Measurements from ENCODE around the gene PDIA6.

The PDIA6 gene

DNA sequence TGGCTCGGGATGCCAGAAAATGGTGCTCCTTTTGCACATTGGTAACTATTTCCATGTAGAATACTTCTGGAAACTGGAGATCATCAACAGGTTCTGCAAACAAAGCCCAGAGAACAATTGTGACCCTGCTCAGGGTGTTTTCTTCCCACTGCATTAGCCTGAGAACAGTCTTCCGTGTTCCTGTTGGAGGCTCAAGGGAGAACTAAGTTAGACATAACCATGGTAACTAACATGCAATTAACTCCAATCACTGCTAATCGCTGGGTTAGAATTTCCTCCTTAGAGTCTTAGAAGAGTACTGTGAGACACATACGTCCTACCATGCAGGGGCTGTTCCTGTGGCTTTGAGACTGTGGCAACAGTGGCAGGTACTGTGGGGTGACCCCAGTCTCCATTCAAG lies 36.0 kb upstream of the PDIA6 start:
- TF ChIP-seq, protein P1, sequence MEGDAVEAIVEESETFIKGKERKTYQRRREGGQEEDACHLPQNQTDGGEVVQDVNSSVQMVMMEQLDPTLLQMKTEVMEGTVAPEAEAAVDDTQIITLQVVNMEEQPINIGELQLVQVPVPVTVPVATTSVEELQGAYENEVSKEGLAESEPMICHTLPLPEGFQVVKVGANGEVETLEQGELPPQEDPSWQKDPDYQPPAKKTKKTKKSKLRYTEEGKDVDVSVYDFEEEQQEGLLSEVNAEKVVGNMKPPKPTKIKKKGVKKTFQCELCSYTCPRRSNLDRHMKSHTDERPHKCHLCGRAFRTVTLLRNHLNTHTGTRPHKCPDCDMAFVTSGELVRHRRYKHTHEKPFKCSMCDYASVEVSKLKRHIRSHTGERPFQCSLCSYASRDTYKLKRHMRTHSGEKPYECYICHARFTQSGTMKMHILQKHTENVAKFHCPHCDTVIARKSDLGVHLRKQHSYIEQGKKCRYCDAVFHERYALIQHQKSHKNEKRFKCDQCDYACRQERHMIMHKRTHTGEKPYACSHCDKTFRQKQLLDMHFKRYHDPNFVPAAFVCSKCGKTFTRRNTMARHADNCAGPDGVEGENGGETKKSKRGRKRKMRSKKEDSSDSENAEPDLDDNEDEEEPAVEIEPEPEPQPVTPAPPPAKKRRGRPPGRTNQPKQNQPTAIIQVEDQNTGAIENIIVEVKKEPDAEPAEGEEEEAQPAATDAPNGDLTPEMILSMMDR (IDR thresholded peaks at IDR 0.05; ENCODE audit: borderline replicate concordance, insufficient read depth, low read depth, low read length): no peak
- no peak overlapping the region for H3K4me3 ChIP-seq (ENCODE audit: low read depth, low read length)

DNA sequence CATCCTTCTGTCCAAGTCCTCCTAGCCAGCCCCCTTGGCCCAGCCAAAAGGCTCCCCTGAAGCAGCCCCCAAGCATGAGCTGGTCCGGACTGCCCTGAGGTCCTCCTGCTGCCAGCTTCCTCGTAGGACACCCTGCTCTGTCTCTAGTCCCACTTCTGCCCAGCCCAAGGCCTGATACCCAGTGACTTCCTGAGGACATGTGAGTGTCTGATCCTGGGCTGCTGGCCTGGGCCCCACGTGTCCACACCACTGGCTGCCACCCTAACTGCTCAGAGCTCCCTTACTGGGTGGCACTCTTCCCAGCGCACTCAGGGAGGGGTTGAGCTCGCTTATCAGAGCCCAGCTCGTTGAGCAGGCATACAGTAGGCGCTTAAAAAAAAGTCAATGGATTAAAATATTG lies 34.4 kb upstream of the PDIA6 start:
- no peak overlapping the region for H3K4me3 ChIP-seq (ENCODE audit: low read depth, low read length)
- TF ChIP-seq, protein P1 (IDR thresholded peaks at IDR 0.05; ENCODE audit: borderline replicate concordance, insufficient read depth, low read depth, low read length): no peak

DNA sequence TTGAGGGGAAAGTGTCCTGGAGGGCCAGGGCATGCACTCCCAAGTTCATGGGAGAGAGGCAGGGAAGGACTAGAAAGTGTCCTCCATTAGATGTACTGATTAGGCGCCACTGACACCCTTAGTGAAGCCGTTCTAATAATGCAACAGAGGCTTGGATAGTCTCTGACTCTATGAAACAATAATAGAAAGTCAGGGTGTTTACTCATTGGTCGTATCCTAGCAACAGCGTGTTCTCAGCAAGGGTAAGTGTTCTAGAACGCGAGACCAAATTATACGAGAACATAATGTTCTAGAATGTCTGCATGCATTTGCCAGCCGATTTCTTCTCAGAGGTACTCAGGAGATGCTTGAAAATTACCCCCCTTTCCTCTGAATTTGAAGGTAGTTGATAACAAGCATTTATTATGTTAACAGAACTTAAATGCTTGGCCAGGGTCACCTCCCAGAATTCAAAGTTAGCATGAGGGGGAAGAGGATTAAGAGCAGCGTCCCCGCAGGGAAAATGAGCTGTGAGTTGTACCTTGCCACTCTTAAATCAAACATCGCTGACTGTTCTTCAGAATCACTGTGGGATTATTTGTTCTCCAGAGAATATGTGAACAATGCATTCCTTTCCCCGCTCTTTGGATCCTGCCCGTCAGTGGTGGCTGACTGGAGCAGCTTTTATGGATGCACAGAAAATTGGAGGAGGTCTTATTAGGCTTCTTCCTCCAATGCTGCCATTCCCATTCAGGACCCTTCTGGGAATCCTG lies 33.7 kb upstream of the PDIA6 start:
- no peak overlapping the region for H3K4me3 ChIP-seq (ENCODE audit: low read depth, low read length)
- TF ChIP-seq, protein P1 (IDR thresholded peaks at IDR 0.05; ENCODE audit: borderline replicate concordance, insufficient read depth, low read depth, low read length): no peak

DNA sequence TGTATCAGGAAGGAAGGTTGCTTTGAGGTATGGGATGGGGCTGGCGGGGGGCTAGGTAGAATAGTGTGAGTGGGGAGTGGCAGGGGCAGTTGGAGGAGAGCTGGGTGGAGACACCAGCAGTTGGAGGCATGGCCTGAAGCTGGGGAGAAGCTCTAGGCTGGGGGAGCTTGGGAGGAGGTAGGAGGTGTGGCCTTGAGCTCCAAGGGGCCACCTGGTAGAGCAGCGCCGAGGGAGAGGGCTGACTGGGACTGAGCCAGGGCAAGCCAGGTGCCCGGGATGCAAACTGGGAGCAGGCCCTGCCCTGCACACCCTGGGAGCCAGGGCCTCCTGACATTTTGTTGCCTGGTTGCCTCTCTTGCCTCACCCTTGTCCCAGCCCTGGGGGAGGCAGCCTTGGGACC lies 33.1 kb upstream of the PDIA6 start:
- H3K4me3 ChIP-seq (ENCODE audit: low read depth, low read length): no peak overlapping the region
- TF ChIP-seq, protein P1 (IDR thresholded peaks at IDR 0.05; ENCODE audit: borderline replicate concordance, insufficient read depth, low read depth, low read length): no peak

DNA sequence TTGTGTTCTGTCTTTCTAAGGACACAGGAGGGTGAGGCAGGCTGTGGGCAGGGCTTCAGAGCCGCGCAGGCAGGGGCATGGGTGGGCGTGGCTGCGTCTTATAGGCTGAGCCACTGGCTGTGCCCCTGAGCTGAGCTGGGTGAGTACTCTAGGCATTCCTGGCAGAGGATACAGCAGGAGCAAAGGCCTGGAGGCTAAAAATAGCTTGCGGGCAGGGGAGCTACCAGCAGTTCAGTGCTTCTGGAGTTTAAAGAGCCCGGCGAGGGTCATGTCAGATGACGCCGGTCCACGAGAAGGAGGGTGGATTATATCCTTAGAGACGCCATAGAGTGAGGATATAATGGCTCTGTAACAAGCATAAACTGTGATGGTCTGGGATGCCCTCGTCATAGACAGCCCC lies 31.5 kb upstream of the PDIA6 start:
- TF ChIP-seq, protein P1 (IDR thresholded peaks at IDR 0.05; ENCODE audit: borderline replicate concordance, insufficient read depth, low read depth, low read length): no peak
- H3K4me3 ChIP-seq (ENCODE audit: low read depth, low read length): no peak overlapping the region

DNA sequence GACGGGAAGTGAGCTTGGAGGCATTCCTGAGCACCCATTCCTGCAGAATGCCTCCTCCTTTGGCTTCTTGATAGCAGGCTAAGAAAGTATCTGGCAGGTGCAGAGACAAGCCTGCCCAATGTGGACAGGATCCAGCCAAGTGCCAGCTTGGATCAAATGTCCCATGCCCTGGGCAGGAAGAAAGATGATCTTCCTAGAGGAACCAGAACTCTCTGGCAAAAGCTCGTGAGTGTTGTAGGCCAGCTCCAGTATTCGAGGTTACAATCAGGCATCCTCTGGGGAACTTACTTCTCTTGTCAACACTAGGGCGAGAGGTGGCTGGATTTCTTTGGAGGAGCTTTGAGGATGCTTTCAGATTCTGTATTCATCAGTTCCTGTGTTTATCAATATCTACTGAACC lies 29.9 kb upstream of the PDIA6 start:
- TF ChIP-seq, protein P1 (IDR thresholded peaks at IDR 0.05; ENCODE audit: borderline replicate concordance, insufficient read depth, low read depth, low read length): no peak
- H3K4me3 ChIP-seq (ENCODE audit: low read depth, low read length): no peak overlapping the region

DNA sequence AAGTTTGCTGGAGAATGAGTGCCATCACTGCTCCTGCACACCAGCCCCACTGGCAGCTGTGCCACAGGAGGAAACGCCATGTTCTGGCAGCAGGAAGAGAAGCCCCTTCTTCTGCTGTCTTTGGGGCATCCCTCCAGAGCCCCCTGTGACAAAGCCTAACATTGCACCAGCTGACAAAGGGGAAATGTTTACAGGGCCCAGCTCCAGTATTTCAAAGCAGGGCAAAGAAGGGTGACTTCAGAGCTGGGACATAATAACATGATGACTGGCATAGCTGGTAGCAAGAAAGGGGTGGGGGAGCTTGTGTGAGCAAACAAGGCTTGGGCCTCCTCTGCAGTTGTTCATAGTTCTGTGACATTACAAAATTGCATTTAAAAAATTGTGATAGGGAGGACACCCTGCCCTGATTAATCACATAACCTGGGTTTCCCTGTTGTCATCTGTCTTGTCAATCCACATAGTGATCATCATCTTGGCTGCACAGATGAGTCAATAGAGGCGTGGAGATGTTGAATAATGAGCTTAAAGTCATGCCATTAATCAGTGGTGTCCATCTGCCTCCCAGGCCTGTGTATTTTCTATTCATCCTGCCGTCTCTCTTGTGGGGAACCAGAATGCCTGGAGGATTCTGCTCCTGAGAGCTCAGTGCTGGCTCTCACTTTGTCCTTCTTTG lies 29.1 kb upstream of the PDIA6 start:
- H3K4me3 ChIP-seq (ENCODE audit: low read depth, low read length): no peak overlapping the region
- TF ChIP-seq, protein P1 (IDR thresholded peaks at IDR 0.05; ENCODE audit: borderline replicate concordance, insufficient read depth, low read depth, low read length): no peak
